Astrocyte of the cerebellum (primary cell): ENCODE data around the gene MRPL4.
A peak's percentile ranks its signal among the peaks of the same experiment; 100 is the strongest.

Source experiments
- DNase-seq: peaks from one replicate; pipeline ENCODE4 v3.0.0-alpha.2; 2011; ENCODE audit warnings: low read depth
- H3K4me3 ChIP-seq: 2 replicates; pipeline ENCODE4 v1.5.1; 2011; ENCODE audit warnings: mild to moderate bottlenecking, low read depth, low read length, moderate library complexity
- in situ Hi-C: cut with HindIII; loops from 2 replicates; pipeline ENCODE4 v1.10.0; 2017; ENCODE audit warnings: low sequenced_read_pairs
- TF ChIP-seq, protein P1 (sequence below): IDR thresholded peaks from 2 replicates; pipeline ENCODE4 v1.5.1; 2012; ENCODE audit warnings: low read length, low read depth, moderate library complexity, mild to moderate bottlenecking; ENCODE audit errors: missing control alignments

MRPL4 gene

DNA sequence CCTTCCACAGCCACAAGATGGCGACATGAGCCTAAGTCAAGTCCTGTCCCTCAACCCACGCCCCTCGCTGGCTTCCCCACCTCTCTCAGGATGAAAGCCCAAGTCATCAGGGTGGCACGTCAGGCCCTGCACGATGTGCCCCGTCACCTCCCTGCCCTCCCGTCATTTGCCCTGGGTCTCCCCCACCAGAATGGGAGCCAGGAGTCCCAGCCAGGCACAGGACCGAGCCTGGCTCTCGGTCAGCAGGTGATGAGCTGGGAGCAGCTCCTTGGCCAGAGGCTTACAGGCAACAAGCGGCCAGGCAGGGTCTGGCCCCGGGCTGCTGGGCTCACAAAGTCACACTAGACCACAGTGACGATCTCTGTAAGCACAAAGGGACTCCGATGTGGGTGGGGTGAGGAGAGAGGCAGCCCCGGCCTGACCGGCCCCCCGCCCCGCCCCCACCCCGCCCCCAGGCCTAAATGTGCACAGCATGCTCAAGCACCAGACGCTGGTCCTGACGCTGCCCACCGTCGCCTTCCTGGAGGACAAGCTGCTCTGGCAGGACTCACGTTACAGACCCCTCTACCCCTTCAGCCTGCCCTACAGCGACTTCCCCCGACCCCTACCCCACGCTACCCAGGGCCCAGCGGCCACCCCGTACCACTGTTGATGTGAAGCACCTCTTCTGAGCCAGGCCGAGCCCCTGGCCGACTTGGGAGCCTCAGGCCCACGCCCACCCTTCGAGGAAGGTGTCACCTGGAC, 7.3 kb downstream of the MRPL4 start:
- DNase-seq: peak; percentile 71
- TF ChIP-seq, protein P1, sequence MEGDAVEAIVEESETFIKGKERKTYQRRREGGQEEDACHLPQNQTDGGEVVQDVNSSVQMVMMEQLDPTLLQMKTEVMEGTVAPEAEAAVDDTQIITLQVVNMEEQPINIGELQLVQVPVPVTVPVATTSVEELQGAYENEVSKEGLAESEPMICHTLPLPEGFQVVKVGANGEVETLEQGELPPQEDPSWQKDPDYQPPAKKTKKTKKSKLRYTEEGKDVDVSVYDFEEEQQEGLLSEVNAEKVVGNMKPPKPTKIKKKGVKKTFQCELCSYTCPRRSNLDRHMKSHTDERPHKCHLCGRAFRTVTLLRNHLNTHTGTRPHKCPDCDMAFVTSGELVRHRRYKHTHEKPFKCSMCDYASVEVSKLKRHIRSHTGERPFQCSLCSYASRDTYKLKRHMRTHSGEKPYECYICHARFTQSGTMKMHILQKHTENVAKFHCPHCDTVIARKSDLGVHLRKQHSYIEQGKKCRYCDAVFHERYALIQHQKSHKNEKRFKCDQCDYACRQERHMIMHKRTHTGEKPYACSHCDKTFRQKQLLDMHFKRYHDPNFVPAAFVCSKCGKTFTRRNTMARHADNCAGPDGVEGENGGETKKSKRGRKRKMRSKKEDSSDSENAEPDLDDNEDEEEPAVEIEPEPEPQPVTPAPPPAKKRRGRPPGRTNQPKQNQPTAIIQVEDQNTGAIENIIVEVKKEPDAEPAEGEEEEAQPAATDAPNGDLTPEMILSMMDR: peak; percentile 77
- in situ Hi-C loops: no loop called here
- H3K4me3 ChIP-seq: no peak overlapping the region

DNA sequence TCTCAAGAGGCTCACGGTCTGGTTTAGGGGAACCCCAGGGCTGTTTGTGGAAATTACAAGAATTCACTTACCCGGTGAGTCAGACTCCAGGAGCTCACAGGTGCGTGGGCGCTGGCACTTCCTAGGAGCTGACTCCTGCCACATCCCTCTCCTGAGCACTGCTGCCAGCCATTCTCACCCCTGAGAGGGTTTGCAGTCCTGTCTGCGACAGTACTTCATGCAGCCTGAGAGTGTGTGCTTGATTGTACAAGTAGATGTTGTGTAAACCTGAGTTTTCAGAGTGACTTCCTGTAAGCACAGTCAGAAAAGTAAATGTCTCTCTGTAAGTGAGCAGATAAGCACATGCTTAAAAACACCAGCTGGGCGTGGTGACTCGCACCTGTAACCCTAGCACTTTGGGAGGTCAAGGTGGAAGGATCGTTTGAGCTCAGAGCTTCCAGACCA, 8.1 kb downstream of the MRPL4 start:
- no peak overlapping the region for H3K4me3 ChIP-seq
- TF ChIP-seq, protein P1: no peak
- in situ Hi-C loops: no loop called here
- DNase-seq: no peak

DNA sequence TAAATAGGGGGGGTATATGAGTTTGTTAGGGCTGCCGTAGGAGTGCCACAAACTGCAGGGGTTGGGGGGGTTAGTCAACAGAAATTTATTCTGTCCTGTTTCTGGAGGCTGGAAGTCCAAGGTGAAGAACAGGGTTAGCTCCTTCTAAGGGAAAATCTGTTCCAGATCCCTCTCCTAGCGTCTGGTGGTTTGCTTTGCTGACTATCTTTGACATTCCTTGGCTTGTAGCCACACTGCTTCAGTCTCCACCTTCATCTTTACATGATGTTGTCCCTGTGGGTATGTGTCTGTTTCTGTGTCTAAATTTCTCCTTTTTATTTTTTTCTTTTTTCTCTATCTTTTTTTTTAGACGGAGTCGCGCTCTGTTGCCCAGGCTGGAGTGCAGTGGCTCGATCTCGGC, 10.8 kb downstream of the MRPL4 start:
- TF ChIP-seq, protein P1: no peak
- in situ Hi-C loops: no loop called here
- no peak overlapping the region for H3K4me3 ChIP-seq
- no peak for DNase-seq

DNA sequence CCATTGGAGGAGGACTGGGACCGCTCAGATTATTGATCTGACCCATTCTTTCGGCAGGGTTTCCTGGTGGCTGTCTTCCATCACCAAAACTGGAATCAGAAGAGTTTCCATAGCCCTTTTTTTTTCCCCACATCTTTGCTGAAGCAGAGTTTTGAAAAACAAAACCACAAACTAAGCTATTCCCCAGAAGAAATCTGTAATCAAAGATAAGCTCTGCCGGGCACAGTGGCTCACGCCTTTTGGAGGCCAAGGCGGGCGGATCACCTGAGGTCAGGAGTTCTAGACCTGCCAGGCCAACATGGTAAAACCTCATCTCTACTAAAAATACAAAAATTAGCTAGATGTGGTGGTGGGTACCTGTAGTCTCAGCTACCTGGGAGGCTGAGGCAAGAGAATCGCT, 14.7 kb downstream of the MRPL4 start:
- H3K4me3 ChIP-seq: no peak overlapping the region
- TF ChIP-seq, protein P1: no peak
- in situ Hi-C loops: no loop called here
- no peak for DNase-seq

DNA sequence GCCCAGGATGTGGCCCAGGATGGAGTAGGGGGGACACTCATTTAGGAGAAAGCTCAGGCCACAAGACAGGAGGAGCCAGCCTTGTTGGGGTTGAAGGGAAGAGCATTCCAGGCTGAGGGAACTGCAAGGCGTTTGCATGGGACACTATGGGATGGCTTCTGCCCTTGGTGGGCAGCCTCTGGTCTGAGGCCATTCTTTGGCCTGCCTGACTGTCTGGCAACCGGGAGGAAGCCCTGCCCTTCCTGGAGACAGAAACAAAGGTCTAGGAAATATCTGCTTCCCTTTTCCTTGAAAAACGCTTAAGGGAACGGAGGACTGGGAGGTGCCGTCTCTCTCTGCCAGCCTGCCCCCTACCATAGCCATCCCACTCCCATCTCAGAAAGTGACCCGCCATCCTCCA, 16.1 kb downstream of the MRPL4 start:
- TF ChIP-seq, protein P1: no peak
- no peak for DNase-seq
- H3K4me3 ChIP-seq: no peak overlapping the region
- in situ Hi-C loops: no loop called here

DNA sequence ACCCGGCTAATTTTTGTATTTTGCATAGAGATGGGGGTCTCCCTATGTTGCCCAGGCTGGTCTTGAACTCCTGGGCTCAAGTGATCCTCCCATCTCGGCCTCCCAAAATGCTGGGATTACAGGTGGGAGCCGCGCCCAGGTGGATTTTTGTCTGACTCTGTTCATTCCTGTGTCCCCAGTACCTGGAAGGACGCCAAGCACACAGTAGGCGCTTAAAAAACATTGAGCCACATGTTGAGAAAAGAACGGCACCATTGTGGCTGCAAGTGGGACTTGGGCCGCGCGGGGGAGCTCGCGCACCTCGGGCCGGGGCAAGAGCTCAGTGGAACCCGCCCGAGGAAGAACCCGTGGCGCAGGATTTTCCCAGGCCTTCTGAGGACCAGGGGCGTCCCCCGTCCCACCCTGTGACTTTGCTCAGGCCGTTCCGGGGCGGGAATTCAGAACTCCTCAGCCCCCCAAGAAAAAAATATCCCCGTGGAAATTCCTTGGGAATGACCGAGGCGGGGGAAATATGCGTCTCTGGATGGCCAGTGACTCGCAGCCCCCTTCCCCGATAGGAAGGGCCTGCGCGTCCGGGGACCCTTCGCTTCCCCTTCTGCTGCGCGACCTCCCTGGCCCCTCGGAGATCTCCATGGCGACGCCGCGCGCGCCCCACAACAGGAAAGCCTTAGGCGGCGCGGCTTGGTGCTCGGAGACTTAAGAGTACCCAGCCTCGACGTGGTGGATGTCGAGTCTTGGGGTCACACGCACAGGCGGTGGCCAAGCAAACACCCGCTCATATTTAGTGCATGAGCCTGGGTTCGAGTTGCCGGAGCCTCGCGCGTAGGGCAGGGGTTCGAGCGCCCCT, 17.5 kb downstream of the MRPL4 start:
- DNase-seq: peak; percentile 28
- TF ChIP-seq, protein P1: peak; percentile 91
- in situ Hi-C loops: no loop called here
- no peak overlapping the region for H3K4me3 ChIP-seq
